Pons (tissue), 1 donor: ENCODE results near the gene ADARB1.

ENCODE experiments used
- DNase-seq: peaks from one replicate; pipeline ENCODE4 v3.0.0-alpha.2; 2016; ENCODE audit warnings: low spot score

ADARB1 gene

GRCh38 chr21:45095505-45095904, 21.1 kb downstream of the ADARB1 start:
- no peak for DNase-seq

GRCh38 chr21:45096217-45096616, 21.8 kb downstream of the ADARB1 start:
- no peak for DNase-seq

GRCh38 chr21:45097827-45098387, 23.5 kb downstream of the ADARB1 start:
- no peak for DNase-seq

- no peak for DNase-seq
Measured at GRCh38 chr21:45098867-45099266, 24.5 kb downstream of the ADARB1 start.

- DNase-seq = no peak
Measured at GRCh38 chr21:45099571-45099970, 25.2 kb downstream of the ADARB1 start.

DNA sequence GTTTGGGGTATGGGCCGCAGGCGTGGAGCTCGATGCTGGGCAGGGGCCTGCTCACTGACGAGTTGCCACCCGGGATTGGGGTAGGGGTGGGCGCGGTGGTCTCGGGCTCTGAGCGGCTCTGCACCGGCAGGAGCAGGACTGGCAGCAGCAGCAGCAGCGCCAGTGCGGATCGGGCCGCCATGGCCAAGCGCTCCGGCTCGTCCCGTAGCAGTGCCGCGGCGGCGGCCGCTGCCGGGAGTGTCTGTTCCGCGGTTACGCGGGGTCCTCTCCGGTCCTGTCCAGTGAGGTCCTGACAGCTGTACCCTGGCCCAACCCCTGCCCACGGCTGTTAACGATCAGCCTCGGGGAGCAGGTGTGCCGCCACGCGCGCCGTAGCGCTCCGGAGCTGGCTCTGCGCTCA, 26.5 kb downstream of the ADARB1 start:
- no peak for DNase-seq

- no peak for DNase-seq
Measured at GRCh38 chr21:45102391-45102932, 28.1 kb downstream of the ADARB1 start.

DNA sequence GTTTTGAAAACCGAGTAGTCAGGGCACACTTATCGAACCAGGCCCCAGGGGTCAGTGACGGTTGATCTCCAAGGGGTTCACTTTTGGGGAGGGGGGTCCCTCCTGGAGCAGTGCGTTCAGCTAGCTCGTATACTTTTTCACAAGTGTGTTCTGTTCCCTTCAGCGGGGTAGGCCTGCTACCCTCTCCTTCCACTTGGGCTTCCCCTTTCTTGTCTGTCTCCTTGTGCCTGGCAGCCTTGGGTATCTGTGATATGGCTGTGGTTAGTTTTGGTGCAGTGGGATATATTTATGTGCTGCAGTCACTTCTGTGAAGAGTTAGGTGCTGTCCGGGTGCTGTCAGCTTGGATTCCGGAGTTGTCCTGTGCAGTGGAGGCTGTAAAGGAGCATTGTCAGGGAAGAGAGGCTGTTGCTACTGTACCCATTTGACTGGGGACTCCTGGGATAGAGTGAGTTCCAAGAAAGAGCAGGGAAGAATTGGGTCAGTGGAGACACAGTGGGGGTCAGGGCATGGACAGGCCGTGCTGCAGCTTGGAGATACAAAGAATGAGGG, 29.7 kb downstream of the ADARB1 start:
- DNase-seq = no peak

GRCh38 chr21:45104560-45104959, 30.2 kb downstream of the ADARB1 start:
- DNase-seq = no peak

- DNase-seq = no peak
Measured at GRCh38 chr21:45105906-45106485, 31.6 kb downstream of the ADARB1 start.

- DNase-seq = no peak
Measured at GRCh38 chr21:45108034-45108790, 33.8 kb downstream of the ADARB1 start.

- no peak for DNase-seq
Measured at GRCh38 chr21:45108808-45109781, 34.7 kb downstream of the ADARB1 start.

GRCh38 chr21:45109831-45110492, 35.6 kb downstream of the ADARB1 start:
- peak; percentile 42 for DNase-seq

DNA sequence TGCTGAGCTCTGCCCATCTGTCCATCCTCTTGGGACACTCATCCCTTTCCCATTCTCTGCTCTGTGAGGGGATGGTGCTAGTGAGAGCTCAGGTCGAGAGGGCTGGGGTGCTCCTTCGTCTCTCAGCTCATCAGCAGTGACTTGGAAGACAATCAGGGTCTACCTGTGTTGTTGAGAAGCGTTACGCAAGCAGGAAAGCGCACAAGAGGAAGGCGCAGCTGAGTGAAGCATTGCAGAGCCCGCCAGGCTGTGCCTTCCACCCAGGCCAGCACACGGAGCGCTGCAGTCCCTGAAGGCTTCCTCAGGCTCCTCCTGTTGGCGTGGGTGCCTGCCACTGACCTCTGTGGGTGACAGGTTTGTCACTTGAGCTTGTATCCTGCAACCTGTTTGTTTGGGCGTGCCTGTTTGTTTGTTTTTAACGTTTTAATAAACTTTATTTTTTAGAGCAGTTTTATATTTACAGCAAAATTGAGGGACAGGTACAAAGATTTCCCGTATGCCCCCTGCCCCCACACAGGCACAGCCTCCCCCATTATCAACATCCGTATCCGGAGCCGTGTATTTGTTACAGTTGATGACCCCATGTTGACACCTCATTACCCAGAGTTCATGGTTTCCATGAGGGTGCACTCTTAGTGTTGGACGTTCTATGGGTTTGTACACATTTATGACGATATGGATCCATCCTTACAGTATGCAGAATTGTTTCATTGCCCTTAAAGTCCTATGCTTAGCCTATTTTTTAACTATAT, 36.7 kb downstream of the ADARB1 start:
- no peak for DNase-seq

GRCh38 chr21:45111703-45112102, 37.3 kb downstream of the ADARB1 start:
- DNase-seq = no peak

- no peak for DNase-seq
Measured at GRCh38 chr21:45112371-45112770, 38.0 kb downstream of the ADARB1 start.

DNA sequence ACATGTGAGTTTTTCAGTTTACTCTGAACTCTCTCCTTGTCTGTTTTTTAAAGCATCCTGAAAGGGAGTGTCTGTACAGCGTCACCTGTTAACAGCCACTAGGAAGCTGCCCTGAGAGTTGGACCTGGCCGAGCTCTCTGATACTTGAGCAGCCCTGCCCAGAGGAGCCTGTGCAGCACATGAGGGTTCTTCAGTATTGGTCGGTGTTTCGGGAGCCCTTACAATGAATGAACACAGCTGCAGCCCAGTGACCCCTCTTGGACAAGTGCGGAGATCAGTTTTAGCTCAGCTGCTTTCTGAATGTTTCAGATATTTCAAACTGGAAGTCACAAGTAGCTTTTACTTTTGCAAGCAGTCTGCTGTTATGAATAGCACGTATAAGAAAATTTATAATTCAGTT, 39.2 kb downstream of the ADARB1 start:
- no peak for DNase-seq

GRCh38 chr21:45114072-45114471, 39.7 kb downstream of the ADARB1 start:
- DNase-seq = no peak

GRCh38 chr21:45114475-45114874, 40.1 kb downstream of the ADARB1 start:
- DNase-seq = no peak

- DNase-seq = no peak
Measured at GRCh38 chr21:45115141-45115540, 40.8 kb downstream of the ADARB1 start.
